GM18907 (cell line): Measurements from ENCODE around the gene ZNF473.
"Not testable (repeated sequence)": the region's sequence is repeated elsewhere in the genome, so short reads cannot be mapped to it uniquely, and the experiment has no call there.

Source experiments
- ATAC-seq: cut with Tn5 transposase; IDR thresholded peaks from one replicate; pipeline ENCODE4 v1.9.1; 2021; ENCODE audit warnings: mild to moderate bottlenecking, moderate library complexity; ENCODE audit not compliant: unreplicated experiment

ZNF473 gene

DNA sequence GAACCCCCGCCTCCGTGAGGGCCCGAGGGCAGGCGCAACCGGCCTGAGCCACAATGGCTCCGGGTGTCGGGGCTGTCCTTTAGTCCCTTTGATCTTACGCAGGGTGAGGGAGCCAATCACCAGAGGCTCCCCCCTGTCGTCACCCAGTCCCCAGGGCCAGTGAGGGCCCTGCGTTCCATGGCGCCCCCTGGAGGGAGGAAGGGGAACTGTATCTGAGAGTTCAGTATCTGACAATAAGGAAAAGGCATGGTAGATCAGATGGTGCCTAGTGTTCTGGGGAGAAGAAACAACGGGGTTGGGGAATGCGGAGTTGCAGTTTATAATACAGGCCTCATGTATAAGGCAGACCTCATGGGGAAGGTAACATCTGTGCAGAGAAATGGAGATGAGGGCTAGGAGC is 72.1 kb downstream of the ZNF473 start:
- ATAC-seq: not testable (repeated sequence)

- not testable (repeated sequence) for ATAC-seq
Measured at GRCh38 chr19:50098892-50099291, 73.1 kb downstream of the ZNF473 start.

- ATAC-seq: not testable (repeated sequence)
Measured at GRCh38 chr19:50099696-50100095, 73.9 kb downstream of the ZNF473 start.

DNA sequence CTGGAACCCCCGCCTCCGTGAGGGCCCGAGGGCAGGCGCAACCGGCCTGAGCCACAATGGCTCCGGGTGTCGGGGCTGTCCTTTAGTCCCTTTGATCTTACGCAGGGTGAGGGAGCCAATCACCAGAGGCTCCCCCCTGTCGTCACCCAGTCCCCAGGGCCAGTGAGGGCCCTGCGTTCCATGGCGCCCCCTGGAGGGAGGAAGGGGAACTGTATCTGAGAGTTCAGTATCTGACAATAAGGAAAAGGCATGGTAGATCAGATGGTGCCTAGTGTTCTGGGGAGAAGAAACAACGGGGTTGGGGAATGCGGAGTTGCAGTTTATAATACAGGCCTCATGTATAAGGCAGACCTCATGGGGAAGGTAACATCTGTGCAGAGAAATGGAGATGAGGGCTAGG is 75.1 kb downstream of the ZNF473 start:
- ATAC-seq: not testable (repeated sequence)
